ENCODE measurements around the gene METTL4. TPM values are rescaled to one million over a fixed set of nuclear protein-coding genes. Genes with fewer than 3 reads are reported as not detected.

METTL4 gene
- total and polyA plus RNA-seq, 2 donors (not counting 3 experiments of a cell fraction or from before 2014, with no cell fraction given), result 8.3 to 17.4 TPM

DNA sequence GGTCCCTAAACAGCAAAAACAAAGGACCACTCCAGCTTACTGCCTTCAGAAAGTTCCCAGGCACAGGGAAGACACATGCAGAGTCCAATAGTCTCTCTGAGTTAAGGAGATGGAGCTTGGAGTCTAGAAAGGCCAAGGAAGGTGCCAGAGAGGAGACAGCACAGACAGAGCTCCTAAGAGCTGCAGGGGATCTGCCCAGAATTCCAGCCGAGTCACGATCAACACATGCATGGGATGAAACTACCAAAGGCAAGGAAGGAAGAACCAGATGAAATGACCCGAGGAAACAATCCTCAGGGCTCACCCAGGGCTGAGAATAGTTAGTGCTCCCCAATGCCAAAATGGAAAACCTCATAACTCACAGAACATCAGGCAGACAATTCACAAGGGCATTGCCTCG, 15.4 kb downstream of the METTL4 start:
- no TSS peak for BruUV-seq (replicated peaks)
- no peak overlapping the region for H3K4me2 ChIP-seq (ENCODE audit: insufficient read depth, low read length)
- no peaks in the 10 kb centered on the region for H3K9me3 ChIP-seq (replicated peaks; ENCODE audit: control insufficient read depth, insufficient read depth, low read length)
- FAIRE-seq (no peak), DNase-seq (ENCODE audit: low read depth, low spot score) (no peak)
- H2AFZ ChIP-seq (ENCODE audit: low read depth, low read length), result no peak overlapping the region
- no peak overlapping the region for H3K9ac ChIP-seq (replicated peaks; ENCODE audit: extremely low read depth, insufficient read depth, low read length)
- POLR2A ChIA-PET, result no interaction called here
- H3K9me1 ChIP-seq (replicated peaks; ENCODE audit: control insufficient read depth, extremely low read depth, insufficient read depth, low read length), result no peaks in the 10 kb centered on the region
- H3K4me3 ChIP-seq (replicated peaks in 1 of 3; ENCODE audit: insufficient read depth in 1 of 3, low read depth in 1 of 3, low read length in 3 of 3), result no peak overlapping the region
- H4K20me1 ChIP-seq (replicated peaks; ENCODE audit: control insufficient read depth, extremely low read depth, insufficient read depth, low read length), result no peaks in the 10 kb centered on the region
- no peak overlapping the region for H3K27ac ChIP-seq (ENCODE audit: insufficient read depth, low read depth, low read length)
- intact Hi-C loops (cut with micrococcal nuclease), result no loop called here
- H3K4me1 ChIP-seq (ENCODE audit: control insufficient read depth, extremely low read depth, insufficient read depth, low read length), result no peaks in the 10 kb centered on the region
- H3K27me3 ChIP-seq (ENCODE audit: control insufficient read depth in 2 of 2, insufficient read depth in 2 of 2, low read length in 2 of 2), result no peaks in the 10 kb centered on the region
- H3K36me3 ChIP-seq (ENCODE audit: control insufficient read depth in 2 of 2, extremely low read depth in 1 of 2, insufficient read depth in 2 of 2, low read length in 2 of 2), result no peaks in the 10 kb centered on the region
- H3K79me2 ChIP-seq (ENCODE audit: control insufficient read depth, insufficient read depth, low read length), result no peaks in the 10 kb centered on the region
- dilution Hi-C loops (cut with MboI; ENCODE audit: extremely low pct_ligation_motif_present, low sequenced_read_pairs), result no loop called here
- CTCF ChIA-PET, result interaction anchor here (2.0 to 3.0 kb wide), 2 partner anchors 8 to 14 kb away, joined by 8 to 13 read pairs; no protein-coding TSS in a partner anchor
- no peak for TF ChIP-seq POLR2A (IDR thresholded peaks at IDR 0.05; ENCODE audit: low read depth, low read length)
- TF ChIP-seq POLR2AphosphoS5 (IDR thresholded peaks at IDR 0.05; ENCODE audit: insufficient read depth, low read depth, low read length), result no peak
- no peak for TF ChIP-seq FOS (IDR thresholded peaks at IDR 0.05; ENCODE audit: borderline replicate concordance, insufficient read depth, low read length)
- TF ChIP-seq MYC (IDR thresholded peaks at IDR 0.05; ENCODE audit: low read depth, low read length), result no peak
- no peak for TF ChIP-seq JUN (IDR thresholded peaks at IDR 0.05; ENCODE audit: borderline replicate concordance, insufficient read depth, insufficient read length, low read depth)
- TF ChIP-seq GATA2 (IDR thresholded peaks at IDR 0.05; ENCODE audit: insufficient read depth, insufficient read length, low read depth, low read length), result no peak
- TF ChIP-seq EZH2 (IDR thresholded peaks at IDR 0.05; ENCODE audit: borderline replicate concordance, low read depth, low read length, severe bottlenecking), result no peak
- TF ChIP-seq, protein P1, sequence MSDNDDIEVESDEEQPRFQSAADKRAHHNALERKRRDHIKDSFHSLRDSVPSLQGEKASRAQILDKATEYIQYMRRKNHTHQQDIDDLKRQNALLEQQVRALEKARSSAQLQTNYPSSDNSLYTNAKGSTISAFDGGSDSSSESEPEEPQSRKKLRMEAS (IDR thresholded peaks at IDR 0.05; ENCODE audit: insufficient read depth, insufficient read length), result no peak
- TF ChIP-seq, protein P2, sequence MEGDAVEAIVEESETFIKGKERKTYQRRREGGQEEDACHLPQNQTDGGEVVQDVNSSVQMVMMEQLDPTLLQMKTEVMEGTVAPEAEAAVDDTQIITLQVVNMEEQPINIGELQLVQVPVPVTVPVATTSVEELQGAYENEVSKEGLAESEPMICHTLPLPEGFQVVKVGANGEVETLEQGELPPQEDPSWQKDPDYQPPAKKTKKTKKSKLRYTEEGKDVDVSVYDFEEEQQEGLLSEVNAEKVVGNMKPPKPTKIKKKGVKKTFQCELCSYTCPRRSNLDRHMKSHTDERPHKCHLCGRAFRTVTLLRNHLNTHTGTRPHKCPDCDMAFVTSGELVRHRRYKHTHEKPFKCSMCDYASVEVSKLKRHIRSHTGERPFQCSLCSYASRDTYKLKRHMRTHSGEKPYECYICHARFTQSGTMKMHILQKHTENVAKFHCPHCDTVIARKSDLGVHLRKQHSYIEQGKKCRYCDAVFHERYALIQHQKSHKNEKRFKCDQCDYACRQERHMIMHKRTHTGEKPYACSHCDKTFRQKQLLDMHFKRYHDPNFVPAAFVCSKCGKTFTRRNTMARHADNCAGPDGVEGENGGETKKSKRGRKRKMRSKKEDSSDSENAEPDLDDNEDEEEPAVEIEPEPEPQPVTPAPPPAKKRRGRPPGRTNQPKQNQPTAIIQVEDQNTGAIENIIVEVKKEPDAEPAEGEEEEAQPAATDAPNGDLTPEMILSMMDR (IDR thresholded peaks at IDR 0.05; ENCODE audit: extremely low read depth in 1 of 2, insufficient read depth in 1 of 2, low read depth in 1 of 2, low read length in 2 of 2), result no peak

All from endothelial cell of umbilical vein (primary cell).